ENCODE results near the gene MRPS35.

The MRPS35 gene

GRCh38 chr12:27710592-27711316 lies at the start of gene MRPS35:
Gene MRPS35 (plus strand): TSS chr12:27710832. CDS start chr12:27710844, 12 bp downstream.
- peak; percentile 90 for DNase-seq

DNA sequence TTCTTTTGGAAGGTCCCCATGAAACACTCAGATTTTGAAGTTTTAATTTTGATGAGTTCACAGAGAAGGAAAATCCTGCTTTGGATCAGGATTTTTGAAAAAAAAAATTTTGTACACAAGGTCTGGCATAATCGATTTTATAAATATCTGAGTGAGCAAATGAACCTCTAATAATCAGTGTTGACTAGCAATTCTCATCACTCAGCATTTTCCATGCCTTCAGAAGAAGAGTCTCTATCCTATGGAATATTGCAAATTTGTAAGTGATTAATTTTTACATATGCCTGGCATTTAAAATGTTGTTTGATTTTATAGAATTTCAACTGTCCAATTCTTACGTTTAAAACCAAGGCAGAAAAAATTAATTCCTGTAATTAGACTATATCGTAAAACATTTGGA lies 44.9 kb upstream of the MRPS35 start:
- DNase-seq, result no peak

DNA sequence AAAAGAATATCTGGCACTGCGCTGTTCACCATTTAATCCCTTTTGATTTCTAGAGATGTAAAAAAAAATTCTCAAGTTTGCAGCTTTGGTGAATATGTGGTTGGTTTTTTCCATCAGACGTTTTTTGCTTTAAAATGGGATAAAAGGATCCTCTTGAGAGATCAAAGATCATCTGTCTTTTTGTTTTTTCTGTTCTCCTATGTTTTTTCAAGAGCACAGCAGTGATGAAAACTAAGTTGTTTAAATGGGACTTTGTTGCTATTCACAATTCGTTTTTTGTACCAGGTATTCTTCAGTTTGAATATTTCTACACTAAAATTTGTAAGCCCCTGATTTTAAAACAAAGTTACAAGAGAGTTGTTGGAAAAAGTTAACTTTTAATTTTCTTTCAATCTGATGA lies 44.1 kb upstream of the MRPS35 start:
- DNase-seq, result no peak

DNA sequence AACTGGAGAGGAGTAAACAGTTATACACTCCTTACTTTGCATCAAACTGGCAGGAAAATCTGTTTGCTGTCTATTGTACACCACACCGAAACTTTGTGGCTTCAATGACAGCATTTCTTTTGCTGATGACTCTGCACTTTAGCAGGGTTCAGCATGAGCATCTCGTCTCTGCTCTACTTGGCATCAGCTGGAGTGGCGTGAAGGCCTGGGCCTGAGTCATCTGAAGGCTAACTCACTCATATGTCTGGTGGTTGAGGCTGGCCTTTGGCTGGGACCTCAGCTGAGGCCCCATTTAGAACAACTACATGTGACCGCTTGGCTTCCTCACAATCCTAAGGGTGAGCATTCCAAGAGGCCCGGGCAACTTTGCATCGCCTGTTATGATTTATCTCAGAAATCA lies 43.1 kb upstream of the MRPS35 start:
- DNase-seq, result peak; percentile 53

DNA sequence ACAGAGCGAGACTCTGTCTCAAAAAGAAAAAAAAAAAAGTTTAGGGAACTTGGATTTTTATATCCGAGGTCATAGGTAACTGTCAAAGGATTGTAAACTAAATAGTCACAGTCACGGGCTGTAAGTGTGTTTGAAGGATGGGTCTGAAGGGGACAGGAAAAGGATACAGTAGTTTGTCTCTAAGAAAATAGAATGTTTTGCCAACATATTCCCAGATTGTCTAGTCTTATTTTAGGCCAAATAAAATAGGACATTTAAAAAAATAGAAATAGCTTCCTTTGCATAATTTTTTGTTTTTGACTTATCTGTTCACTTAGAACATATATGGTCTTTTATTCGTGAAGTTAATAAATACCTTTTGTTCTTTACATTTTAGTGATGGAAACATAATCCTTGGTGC lies 38.6 kb upstream of the MRPS35 start:
- DNase-seq, result no peak

DNA sequence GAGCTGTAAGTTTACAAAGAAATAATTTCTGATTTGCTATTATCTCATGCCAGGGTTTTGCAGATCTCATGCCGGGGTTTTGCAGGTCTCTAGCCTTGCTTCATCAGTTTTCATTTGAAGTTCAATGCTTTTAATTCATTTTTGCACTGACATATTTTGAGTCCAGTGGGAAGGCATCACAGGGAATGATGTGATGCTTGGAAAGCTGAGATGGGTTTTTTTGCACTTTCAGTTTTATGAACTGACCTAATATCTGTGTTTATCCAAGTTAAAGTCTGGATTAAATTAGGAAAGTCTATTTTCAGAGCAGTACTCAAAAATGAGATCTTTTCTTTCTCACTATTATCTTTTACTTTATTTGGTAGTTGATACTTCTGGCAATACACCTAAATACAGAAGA lies 38.0 kb upstream of the MRPS35 start:
- DNase-seq, result no peak

DNA sequence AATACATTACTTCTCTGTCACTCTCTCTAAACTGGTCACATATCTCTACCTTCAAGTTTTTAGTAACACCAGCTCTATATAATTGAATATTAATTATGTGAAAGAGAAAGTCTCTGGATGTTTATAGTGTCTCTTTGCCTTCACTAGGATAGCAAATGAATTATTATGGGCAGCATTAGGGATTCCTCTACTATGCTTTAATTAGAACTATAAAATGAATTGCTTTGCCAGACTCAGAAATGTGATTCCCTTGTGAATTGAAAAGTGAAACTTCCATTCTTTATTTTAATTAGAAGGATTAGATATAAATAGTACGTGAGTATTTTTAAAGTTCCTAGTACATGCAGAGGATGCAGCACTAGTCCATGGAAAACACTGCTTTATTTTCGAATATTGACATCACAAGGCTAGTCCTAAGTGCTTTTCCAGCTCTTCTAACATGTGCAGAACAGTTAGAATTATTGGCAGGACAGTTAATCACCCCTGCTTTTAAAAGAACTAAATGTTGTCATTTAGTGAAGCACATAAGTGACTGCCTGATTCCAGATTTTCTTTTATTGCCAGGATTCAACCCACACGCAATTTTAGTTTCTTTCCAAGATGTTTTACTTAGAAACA lies 37.4 kb upstream of the MRPS35 start:
- no peak for DNase-seq

DNA sequence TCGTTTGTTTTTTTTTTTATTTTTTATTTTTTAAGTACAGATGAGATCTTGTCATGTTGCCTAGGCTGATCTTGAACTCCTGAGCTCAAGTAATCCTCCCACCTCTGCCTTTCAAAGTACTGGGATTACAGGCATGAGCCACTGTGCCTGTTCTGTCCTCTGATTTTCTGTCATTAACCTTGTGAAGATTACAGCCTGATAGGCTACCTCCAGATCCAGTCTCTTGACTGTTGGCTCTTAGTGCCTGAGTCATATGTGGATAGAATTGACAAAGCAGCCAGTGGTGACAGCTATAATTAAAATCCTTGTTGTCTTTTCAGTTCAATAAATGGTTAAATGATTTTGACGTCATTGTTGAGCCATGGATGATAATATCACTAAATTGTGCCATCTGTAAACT lies 35.6 kb upstream of the MRPS35 start:
- DNase-seq, result no peak

GRCh38 chr12:27680619-27681018 lies 30.0 kb upstream of the MRPS35 start:
- no peak for DNase-seq

GRCh38 chr12:27682534-27682933 lies 28.1 kb upstream of the MRPS35 start:
- peak; percentile 2 for DNase-seq

- no peak for DNase-seq
These were observed 25.4 kb upstream of the MRPS35 start for GRCh38 chr12:27685274-27685673.

DNA sequence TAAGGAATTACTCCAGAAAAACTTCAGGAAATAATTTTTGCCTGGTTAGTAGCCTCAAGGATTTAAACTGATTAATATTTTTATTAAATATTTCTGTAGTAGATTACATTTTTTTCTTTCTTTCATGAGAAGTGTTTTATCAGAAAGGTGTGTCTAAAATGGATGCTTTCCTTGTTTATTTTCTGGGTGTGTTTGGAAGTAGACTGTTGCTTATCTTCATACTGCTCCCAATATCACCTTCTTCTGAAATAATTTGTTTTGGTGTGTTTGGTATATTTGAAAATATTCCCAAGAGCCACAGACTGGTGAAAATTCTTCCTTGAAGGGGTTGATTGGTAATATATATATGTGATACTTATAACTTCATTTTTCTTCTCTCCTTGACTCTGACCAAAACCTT lies 24.5 kb upstream of the MRPS35 start:
- DNase-seq, result no peak

DNA sequence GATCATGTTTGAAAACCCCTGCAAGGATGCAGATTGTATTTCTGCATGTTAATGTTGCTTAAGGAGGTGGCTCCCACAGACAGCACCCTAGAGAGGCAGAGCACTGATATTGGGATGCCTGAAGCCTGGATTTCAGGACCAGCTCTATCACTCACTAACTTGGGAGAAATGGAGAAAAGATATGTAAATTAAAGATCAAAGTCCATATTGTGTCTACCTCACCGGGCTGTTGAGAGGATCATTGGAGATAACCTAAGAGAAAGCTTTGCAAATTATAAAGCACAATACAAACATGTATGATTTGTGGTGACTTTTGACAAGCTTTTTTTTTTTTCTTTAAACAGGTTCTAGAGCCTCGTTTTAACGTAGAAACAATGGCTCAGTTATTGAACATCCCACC lies 22.0 kb upstream of the MRPS35 start:
- DNase-seq, result no peak

DNA sequence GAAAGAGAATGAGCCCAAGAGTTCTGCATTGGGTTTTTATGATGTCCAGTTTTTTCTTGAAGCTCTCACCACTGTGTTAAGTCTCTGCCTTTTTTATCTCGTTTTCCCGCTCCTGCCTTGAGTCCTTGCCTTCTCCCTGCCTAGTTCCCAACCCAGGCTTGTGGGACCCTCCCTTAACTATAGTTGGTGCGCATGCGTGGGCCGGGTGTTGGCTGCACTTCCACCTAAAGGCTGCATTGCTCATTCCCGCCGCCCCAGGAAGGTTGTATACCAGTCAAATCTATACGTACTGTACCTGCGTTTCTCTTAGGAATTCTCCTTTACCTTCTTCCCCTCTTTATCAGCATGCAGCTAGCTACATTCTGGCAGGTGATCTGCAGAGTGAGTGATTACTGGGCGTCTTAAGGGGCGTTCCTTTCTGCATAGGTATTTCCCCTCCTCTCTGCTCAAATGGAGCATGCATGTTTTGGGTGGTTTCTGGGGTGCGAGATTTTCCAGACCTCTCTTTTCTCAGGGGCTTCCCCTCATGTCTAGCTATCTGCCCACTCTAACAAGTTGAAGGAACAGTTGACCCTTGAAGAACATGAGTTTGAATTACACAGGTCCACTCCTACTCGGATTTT lies 21.0 kb upstream of the MRPS35 start:
- DNase-seq, result no peak

DNA sequence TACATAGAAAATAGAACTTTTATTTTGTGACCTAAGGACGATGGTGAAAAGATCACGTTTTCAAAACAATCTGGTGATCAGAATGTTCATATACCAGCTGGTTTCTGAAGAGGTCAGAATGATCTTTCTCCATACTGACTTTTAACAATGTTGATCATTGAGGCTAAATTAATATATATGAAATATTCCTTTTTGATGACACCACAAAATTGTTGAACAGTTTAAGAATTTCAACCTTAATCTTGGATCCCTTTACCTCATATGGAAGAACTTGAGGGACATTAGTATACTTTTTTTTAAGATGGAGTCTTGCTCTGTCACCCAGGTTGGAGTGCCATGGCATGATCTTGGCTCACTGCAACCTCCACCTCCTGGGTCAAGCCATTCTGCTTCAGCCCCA lies 17.2 kb upstream of the MRPS35 start:
- no peak for DNase-seq

- no peak for DNase-seq
These were observed 14.9 kb upstream of the MRPS35 start for GRCh38 chr12:27695556-27696292.

DNA sequence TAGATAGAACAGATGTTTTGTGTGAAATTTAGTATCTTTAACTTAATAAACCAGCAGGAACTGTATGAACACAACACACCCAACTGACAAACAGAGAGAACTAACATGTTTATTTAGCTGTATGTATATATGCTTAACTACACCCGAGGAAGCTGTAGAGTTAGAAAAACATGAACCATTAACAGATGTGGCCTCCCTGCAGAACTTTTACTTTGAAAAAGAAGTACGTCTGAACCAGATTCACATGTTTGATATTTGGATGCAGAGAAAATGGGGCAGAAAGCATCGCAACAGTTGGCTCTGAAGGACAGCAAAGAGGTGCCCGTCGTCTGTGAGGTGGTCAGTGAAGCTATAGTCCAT lies 14.4 kb upstream of the MRPS35 start, which contains the start of gene REP15:
Gene REP15, plus strand, starts transcription at position 155 of the 360 bp plus-strand sequence. Its CDS starts 116 bp downstream, at position 271.
- DNase-seq, result peak; percentile 3

GRCh38 chr12:27696864-27697564 lies 13.6 kb upstream of the MRPS35 start:
- DNase-seq, result no peak

DNA sequence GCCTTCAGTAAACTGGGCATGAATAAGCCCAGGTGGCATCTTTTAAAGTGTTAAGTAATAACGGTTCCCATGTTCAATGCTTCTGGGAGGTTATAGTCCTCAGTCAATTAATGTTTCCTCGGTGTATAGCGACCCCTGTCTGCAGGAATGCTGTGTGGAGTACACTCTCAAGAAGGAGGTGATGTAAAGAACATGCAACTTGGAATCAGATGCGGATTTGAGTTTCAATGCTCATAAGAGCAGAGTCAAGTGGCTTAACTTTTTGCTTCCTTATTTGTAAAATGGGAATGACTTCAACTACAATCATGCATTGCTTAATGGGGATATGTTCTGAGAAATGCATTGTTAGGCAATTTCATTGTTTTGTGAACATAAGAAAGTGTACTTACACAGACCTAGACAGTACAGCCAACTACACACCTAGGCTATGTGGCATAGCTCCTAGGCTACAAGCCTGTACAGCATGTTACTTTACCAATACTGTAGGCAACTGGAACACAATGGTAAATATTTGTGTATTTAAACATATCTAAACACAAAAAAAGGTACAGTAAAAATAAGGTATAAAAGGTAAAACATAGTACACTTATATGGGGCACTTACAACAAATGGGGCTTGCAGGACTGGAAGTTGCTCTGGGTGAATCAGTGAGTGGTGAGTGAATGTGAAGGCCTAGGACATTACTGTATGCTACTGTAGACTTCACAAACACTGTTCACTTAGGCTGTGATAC lies 6.7 kb upstream of the MRPS35 start:
- peak; percentile 92 for DNase-seq

- DNase-seq, result no peak
These were observed 5.4 kb upstream of the MRPS35 start for GRCh38 chr12:27705263-27705662.

- no peak for DNase-seq
These were observed 3.4 kb upstream of the MRPS35 start for GRCh38 chr12:27707216-27707615.

- no peak for DNase-seq
These were observed 1.3 kb upstream of the MRPS35 start for GRCh38 chr12:27709212-27709931.

Data from MV-4-11 (cell line).